ENCODE measurements around the gene LRFN5.

LRFN5 gene

GRCh38 chr14:41641690-41642089 lies 35.0 kb downstream of the LRFN5 start:
- TF ChIP-seq CTCF (IDR thresholded peaks at IDR 0.05; ENCODE audit: insufficient read depth, low read depth, low read length, missing control alignments), result no peak
- no peak for DNase-seq (ENCODE audit: low read depth)
- H3K4me3 ChIP-seq (ENCODE audit: low read length), result no peak overlapping the region

DNA sequence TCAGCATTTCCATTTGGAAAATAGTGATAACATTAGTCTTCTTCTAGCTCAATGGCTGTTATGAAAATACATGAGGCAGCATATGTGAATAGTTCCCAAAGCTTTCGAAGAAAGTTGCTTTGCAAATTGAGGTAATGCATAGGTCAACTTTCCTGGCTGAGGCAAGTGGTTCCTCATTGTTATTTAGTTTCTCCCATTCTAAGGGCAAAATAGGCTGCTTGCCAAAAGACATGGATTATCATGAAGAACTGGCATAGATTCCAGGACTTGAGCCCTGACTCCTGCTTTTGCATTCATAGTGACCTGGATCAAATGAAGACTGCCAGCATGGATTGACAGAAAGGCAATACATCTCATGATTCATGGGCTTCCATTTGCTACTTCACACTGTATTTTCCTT lies 35.7 kb downstream of the LRFN5 start:
- no peak overlapping the region for H3K4me3 ChIP-seq (ENCODE audit: low read length)
- TF ChIP-seq CTCF (IDR thresholded peaks at IDR 0.05; ENCODE audit: insufficient read depth, low read depth, low read length, missing control alignments), result no peak
- no peak for DNase-seq (ENCODE audit: low read depth)

GRCh38 chr14:41642789-41643188 lies 36.1 kb downstream of the LRFN5 start:
- no peak for DNase-seq (ENCODE audit: low read depth)
- no peak for TF ChIP-seq CTCF (IDR thresholded peaks at IDR 0.05; ENCODE audit: insufficient read depth, low read depth, low read length, missing control alignments)
- no peak overlapping the region for H3K4me3 ChIP-seq (ENCODE audit: low read length)

GRCh38 chr14:41644606-41645005 lies 37.9 kb downstream of the LRFN5 start:
- no peak overlapping the region for H3K4me3 ChIP-seq (ENCODE audit: low read length)
- TF ChIP-seq CTCF (IDR thresholded peaks at IDR 0.05; ENCODE audit: insufficient read depth, low read depth, low read length, missing control alignments), result no peak
- no peak for DNase-seq (ENCODE audit: low read depth)

DNA sequence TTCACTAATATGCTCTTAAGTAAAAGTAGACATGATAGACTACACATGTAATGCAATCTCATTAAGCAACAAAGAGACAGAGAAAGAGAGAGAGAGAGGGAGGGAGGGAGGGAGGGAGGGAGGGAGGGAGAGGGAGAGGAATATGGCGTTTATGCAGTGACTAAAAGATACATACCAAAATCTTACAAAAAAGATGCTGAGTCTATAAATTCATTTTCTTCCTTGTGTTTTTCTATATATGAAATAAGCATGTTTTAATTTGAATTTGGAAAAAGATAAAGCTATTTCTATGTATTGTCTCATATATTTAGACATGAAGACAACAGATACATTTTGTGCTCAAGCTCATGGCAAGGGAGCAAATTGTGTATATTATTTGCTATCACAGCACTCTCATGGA lies 44.1 kb downstream of the LRFN5 start:
- H3K4me3 ChIP-seq (ENCODE audit: low read length), result no peak overlapping the region
- no peak for DNase-seq (ENCODE audit: low read depth)
- no peak for TF ChIP-seq CTCF (IDR thresholded peaks at IDR 0.05; ENCODE audit: insufficient read depth, low read depth, low read length, missing control alignments)

- no peak overlapping the region for H3K4me3 ChIP-seq (ENCODE audit: low read length)
- TF ChIP-seq CTCF (IDR thresholded peaks at IDR 0.05; ENCODE audit: insufficient read depth, low read depth, low read length, missing control alignments), result no peak
- DNase-seq (ENCODE audit: low read depth), result no peak
These were observed 47.5 kb downstream of the LRFN5 start for GRCh38 chr14:41654196-41654595.

DNA sequence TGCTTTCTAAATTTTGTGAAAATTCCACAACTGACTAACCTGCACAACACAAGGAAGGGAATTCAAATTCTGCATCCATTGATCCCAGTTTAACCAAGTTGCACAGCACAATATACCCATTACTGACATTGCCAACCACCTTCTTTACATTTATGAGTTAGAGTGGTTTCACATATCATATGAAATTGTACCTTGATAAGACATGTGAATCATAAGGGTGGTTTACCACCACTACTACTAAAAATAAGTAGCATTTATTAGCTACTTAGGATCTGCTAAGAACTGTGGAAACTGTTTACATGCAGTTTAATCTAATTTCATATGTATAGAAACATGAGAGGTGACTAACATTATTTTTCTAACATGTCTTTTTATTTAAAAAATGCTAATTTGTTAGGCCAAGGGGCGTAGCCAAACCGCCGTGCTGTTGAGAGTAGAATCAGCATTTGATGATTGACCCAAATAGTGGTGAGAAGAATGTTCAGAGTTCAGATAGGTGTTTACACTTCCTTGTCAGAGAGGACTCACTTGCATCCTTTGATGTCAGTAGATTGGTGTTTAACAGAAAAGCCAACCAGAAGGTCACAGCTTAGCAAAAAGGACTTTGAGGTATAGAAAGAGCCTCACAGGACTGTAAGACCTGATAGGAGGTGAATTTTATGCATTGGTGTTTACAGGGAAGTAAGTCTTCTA lies 56.2 kb downstream of the LRFN5 start:
- no peak for TF ChIP-seq CTCF (IDR thresholded peaks at IDR 0.05; ENCODE audit: insufficient read depth, low read depth, low read length, missing control alignments)
- DNase-seq (ENCODE audit: low read depth), result no peak
- H3K4me3 ChIP-seq (ENCODE audit: low read length), result no peak overlapping the region
